AG10803 (cell line): ENCODE measurements around the gene MARCHF3.
"Not testable (repeated sequence)": the region's sequence is repeated elsewhere in the genome, so short reads cannot be mapped to it uniquely, and the experiment has no call there.

ENCODE experiments used
- DNase-seq: peaks from one replicate; pipeline ENCODE4 v3.0.0; 2010; ENCODE audit warnings: low read depth
- H3K4me3 ChIP-seq: 2 replicates; pipeline ENCODE4 v1.5.1; 2011; ENCODE audit warnings: mild to moderate bottlenecking, low read length, control low read depth
- CTCF ChIP-seq: conservative IDR thresholded peaks from 2 replicates; pipeline ENCODE4 v1.5.1; 2011; ENCODE audit warnings: mild to moderate bottlenecking, low read length, control low read depth, inconsistent platforms

Gene MARCHF3

GRCh38 chr5:126846744-126847455 lies 183.5 kb downstream of the MARCHF3 start:
- DNase-seq = no peak
- peak overlapping the region; percentile 32 for H3K4me3 ChIP-seq
- TF ChIP-seq CTCF = no peak

- peak; percentile 64 for DNase-seq
- no peak overlapping the region for H3K4me3 ChIP-seq
- TF ChIP-seq CTCF = peak; percentile 58
Measured at GRCh38 chr5:126846344-126846743, 184.0 kb downstream of the MARCHF3 start.

- not testable (repeated sequence) for DNase-seq, H3K4me3 ChIP-seq
Measured at GRCh38 chr5:126845470-126846070, 184.8 kb downstream of the MARCHF3 start.

GRCh38 chr5:126843375-126843774 lies 187.0 kb downstream of the MARCHF3 start:
- H3K4me3 ChIP-seq, DNase-seq: not testable (repeated sequence)

GRCh38 chr5:126839407-126839806 lies 191.0 kb downstream of the MARCHF3 start:
- not testable (repeated sequence) for H3K4me3 ChIP-seq, DNase-seq

- no peak overlapping the region for H3K4me3 ChIP-seq
- peak; percentile 66 for TF ChIP-seq CTCF
- peak; percentile 45 for DNase-seq
Measured at GRCh38 chr5:126837906-126838539, 192.3 kb downstream of the MARCHF3 start.

- TF ChIP-seq CTCF = no peak
- DNase-seq = no peak
- no peak overlapping the region for H3K4me3 ChIP-seq
Measured at GRCh38 chr5:126837242-126837641, 193.1 kb downstream of the MARCHF3 start.

GRCh38 chr5:126836778-126837177 lies 193.6 kb downstream of the MARCHF3 start:
- DNase-seq = no peak
- TF ChIP-seq CTCF = no peak
- no peak overlapping the region for H3K4me3 ChIP-seq
